OCI-LY3 (cell line): Measurements from ENCODE around the gene MRPL52.

ENCODE experiments used
- H2AFZ ChIP-seq: fragments of 200-600, 300-600 bp; shearing (Covaris generic); 2 replicates; pipeline ENCODE4 v1.6.0; 2014; ENCODE audit warnings: antibody characterized with exemption, low read depth, low read length
- H3K27ac ChIP-seq: fragments of 200-600, 300-600 bp; sonication (generic); 2 replicates; pipeline ENCODE4 v1.5.1; 2014; ENCODE audit warnings: mild to moderate bottlenecking, low read length, moderate library complexity, mixed read lengths
- H3K27me3 ChIP-seq: fragments of 200-600, 300-600 bp; sonication (generic); 2 replicates; pipeline ENCODE4 v1.6.1; 2014; ENCODE audit warnings: low read depth, low read length, mixed read lengths
- H3K36me3 ChIP-seq: fragments of 200-600, 300-600 bp; sonication (generic); replicated peaks from 2 replicates; pipeline ENCODE3; 2014; ENCODE audit warnings: low read depth, low read length, mixed read lengths
- H3K4me1 ChIP-seq: fragments of 300-600, 200-600 bp; sonication (generic); 2 replicates; pipeline ENCODE4 v1.6.1; 2014; ENCODE audit warnings: low read length, mixed read lengths
- H3K4me2 ChIP-seq: fragments of 200-600, 300-600 bp; sonication (generic); 2 replicates; pipeline ENCODE4 v1.6.1; 2014; ENCODE audit warnings: low read length, mixed read lengths
- H3K4me3 ChIP-seq: fragments of 300-600, 200-600 bp; sonication (generic); 2 replicates; pipeline ENCODE4 v1.5.1; 2014; ENCODE audit warnings: antibody characterized with exemption, mild to moderate bottlenecking, low read length, moderate library complexity
- H3K79me2 ChIP-seq: fragments of 300-600, 200-600 bp; shearing (Covaris generic); 2 replicates; pipeline ENCODE4 v1.6.1; 2014; ENCODE audit warnings: mild to moderate bottlenecking, low read length, mixed read lengths
- H3K9ac ChIP-seq: fragments of 300-600, 200-600 bp; shearing (Covaris generic); 2 replicates; pipeline ENCODE4 v1.6.0; 2014; ENCODE audit warnings: mild to moderate bottlenecking, low read length, moderate library complexity
- H3K9me3 ChIP-seq: fragments of 200-600, 300-600 bp; shearing (Covaris generic); 2 replicates; pipeline ENCODE4 v1.6.1; 2014; ENCODE audit warnings: low read length, mixed read lengths; ENCODE audit not compliant: insufficient read depth
- H4K20me1 ChIP-seq: fragments of 200-600, 300-600 bp; sonication (generic); 2 replicates; pipeline ENCODE4 v1.6.1; 2016; ENCODE audit warnings: low read length, mixed read lengths; ENCODE audit not compliant: insufficient read depth
- CTCF ChIP-seq: fragments of 200-600, 300-600 bp; sonication (generic); IDR thresholded peaks from 2 replicates; pipeline ENCODE4 v1.5.1; 2014; ENCODE audit warnings: antibody characterized with exemption, low read length, low read depth
- EZH2phosphoT487 ChIP-seq: fragments of 200-600 bp; shearing (Covaris generic); IDR thresholded peaks from 2 replicates; pipeline ENCODE4 v1.6.1; 2018; ENCODE audit warnings: antibody characterized with exemption, mixed run types, low read depth

MRPL52 gene

GRCh38 chr14:22807432-22808087 is 22.1 kb upstream of the MRPL52 start:
- Histone ChIP-seq H3K27me3 (no peaks in the 10 kb centered on the region), H3K36me3 (no peaks in the 10 kb centered on the region), H3K79me2 (no peaks in the 10 kb centered on the region), H2AFZ (no peak overlapping the region), H3K4me1 (peaks cover 39% of the 10 kb centered on the region), H3K9me3 (no peaks in the 10 kb centered on the region), H3K9ac (no peak overlapping the region), H3K27ac (no peak overlapping the region), H3K4me2 (no peak overlapping the region), H3K4me3 (no peak overlapping the region), H4K20me1 (no peaks in the 10 kb centered on the region)
- TF ChIP-seq EZH2phosphoT487 (no peak), CTCF (no peak)

GRCh38 chr14:22808388-22809209 is 21.1 kb upstream of the MRPL52 start:
- Histone ChIP-seq H3K36me3 (no peaks in the 10 kb centered on the region), H3K27ac (no peak overlapping the region), H4K20me1 (no peaks in the 10 kb centered on the region), H3K9me3 (no peaks in the 10 kb centered on the region), H3K4me1 (peaks cover 35% of the 10 kb centered on the region), H3K4me2 (no peak overlapping the region), H3K27me3 (no peaks in the 10 kb centered on the region), H3K9ac (no peak overlapping the region), H3K4me3 (no peak overlapping the region), H2AFZ (no peak overlapping the region), H3K79me2 (no peaks in the 10 kb centered on the region)
- TF ChIP-seq EZH2phosphoT487, result no peak
- no peak for TF ChIP-seq CTCF

GRCh38 chr14:22811722-22812121 is 18.0 kb upstream of the MRPL52 start:
- Histone ChIP-seq H3K9me3 (no peaks in the 10 kb centered on the region), H3K4me3 (no peak overlapping the region), H3K27me3 (no peaks in the 10 kb centered on the region), H3K27ac (no peak overlapping the region), H3K79me2 (no peaks in the 10 kb centered on the region), H4K20me1 (no peaks in the 10 kb centered on the region), H3K36me3 (no peaks in the 10 kb centered on the region), H3K4me1 (peaks cover 40% of the 10 kb centered on the region), H3K9ac (no peak overlapping the region), H2AFZ (no peak overlapping the region), H3K4me2 (peak overlapping the region; percentile 50)
- TF ChIP-seq CTCF, result no peak
- no peak for TF ChIP-seq EZH2phosphoT487

GRCh38 chr14:22812744-22813143 is 16.9 kb upstream of the MRPL52 start:
- peaks cover 40% of the 10 kb centered on the region for H3K4me1 ChIP-seq
- no peaks in the 10 kb centered on the region for H3K36me3 ChIP-seq
- H3K9me3 ChIP-seq, result no peaks in the 10 kb centered on the region
- H3K4me3 ChIP-seq, result no peak overlapping the region
- no peak overlapping the region for H3K9ac ChIP-seq
- TF ChIP-seq CTCF (no peak), EZH2phosphoT487 (no peak)
- no peaks in the 10 kb centered on the region for H3K79me2 ChIP-seq
- no peak overlapping the region for H3K27ac ChIP-seq
- H2AFZ ChIP-seq, result no peak overlapping the region
- H3K27me3 ChIP-seq, result no peaks in the 10 kb centered on the region
- no peaks in the 10 kb centered on the region for H4K20me1 ChIP-seq
- no peak overlapping the region for H3K4me2 ChIP-seq
